Stimulated activated CD8-positive, alpha-beta memory T cell treated with anti-CD3 and anti-CD28 coated beads, Interleukin-4, amount 100 ng/mL, for 1 hour (primary cell): ENCODE measurements around the gene KIF6.

Experiments used
- DNase-seq, 2 donors: peaks; one replicate each; pipeline ENCODE4 v3.0.0-alpha.2; 2020; ENCODE audit warnings: low read depth in 2 of 2, low spot score in 1 of 2

KIF6 gene

GRCh38 chr6:39360378-39360777 is 364.8 kb downstream of the KIF6 start:
- DNase-seq: no peak

- DNase-seq: no peak
Observed at GRCh38 chr6:39357998-39358686, 367.1 kb downstream of the KIF6 start.

GRCh38 chr6:39353698-39354315 is 371.4 kb downstream of the KIF6 start:
- no peak for DNase-seq

GRCh38 chr6:39350723-39351505 is 374.3 kb downstream of the KIF6 start:
- no peak for DNase-seq

GRCh38 chr6:39348740-39349139 is 376.5 kb downstream of the KIF6 start:
- DNase-seq: no peak

- peak; percentile 19 to 21 for DNase-seq
Observed at GRCh38 chr6:39347906-39348585, 377.2 kb downstream of the KIF6 start.

GRCh38 chr6:39347206-39347605 is 378.0 kb downstream of the KIF6 start:
- DNase-seq: no peak

- no peak for DNase-seq
Observed at GRCh38 chr6:39344821-39345280, 380.4 kb downstream of the KIF6 start.

GRCh38 chr6:39343396-39343870 is 381.8 kb downstream of the KIF6 start:
- DNase-seq: no peak

GRCh38 chr6:39342692-39343395 is 382.4 kb downstream of the KIF6 start:
- no peak for DNase-seq

GRCh38 chr6:39341937-39342336 is 383.3 kb downstream of the KIF6 start:
- no peak for DNase-seq

GRCh38 chr6:39341352-39341751 is 383.9 kb downstream of the KIF6 start:
- no peak for DNase-seq

- no peak for DNase-seq
Observed at GRCh38 chr6:39339868-39340550, 385.2 kb downstream of the KIF6 start.

GRCh38 chr6:39339096-39339867 is 385.9 kb downstream of the KIF6 start:
- DNase-seq: no peak

GRCh38 chr6:39338397-39338796 is 386.8 kb downstream of the KIF6 start:
- DNase-seq: no peak

GRCh38 chr6:39335780-39336545 is 389.2 kb downstream of the KIF6 start:
- no peak for DNase-seq

- no peak for DNase-seq
Observed at GRCh38 chr6:39333644-39334438, 391.4 kb downstream of the KIF6 start.

GRCh38 chr6:39330476-39330875 is 394.7 kb downstream of the KIF6 start:
- DNase-seq: no peak
